ENCODE measurements around the gene TBL1XR1. TPM values are rescaled to one million over a fixed set of nuclear protein-coding genes. Genes with fewer than 3 reads are reported as not detected.

The TBL1XR1 gene
- total and polyA plus RNA-seq, 2 of the 4 experiments (the other 2 are of a cell fraction), result 25.2 to 170 TPM

DNA sequence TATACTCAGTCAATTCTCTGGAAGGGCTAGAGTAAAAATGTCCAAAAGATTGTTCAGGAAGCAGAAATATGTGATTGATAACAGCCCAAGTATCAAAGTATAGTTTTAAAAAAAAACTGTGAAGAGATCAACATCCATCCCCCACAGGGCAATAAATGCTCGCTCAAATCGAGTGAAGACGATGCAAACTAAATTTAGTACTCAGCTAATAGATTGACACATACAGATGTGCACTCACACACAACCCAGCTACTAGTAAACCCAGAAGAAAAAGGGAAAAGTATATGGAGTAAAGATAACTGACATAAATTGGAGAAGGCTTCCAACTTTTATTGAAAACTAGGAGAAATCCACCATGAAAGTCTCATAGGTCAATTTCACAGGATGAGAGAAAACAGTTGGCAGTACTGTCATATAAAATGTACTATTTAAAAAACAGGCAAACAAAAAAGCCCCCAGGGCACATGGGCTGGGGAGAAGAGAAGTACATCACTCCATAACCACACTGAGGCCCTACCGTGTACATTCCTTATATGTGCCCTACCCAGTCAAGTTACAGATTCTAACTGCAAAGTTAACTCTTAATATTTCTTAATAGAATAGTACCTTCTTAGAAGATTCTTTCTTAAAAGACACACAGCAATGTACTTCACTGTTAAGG lies 125.7 kb downstream of the TBL1XR1 start:
- H4K91ac ChIP-seq (ENCODE audit: insufficient read depth, low read depth, low read length), result no peak overlapping the region
- TF ChIP-seq, protein P1, sequence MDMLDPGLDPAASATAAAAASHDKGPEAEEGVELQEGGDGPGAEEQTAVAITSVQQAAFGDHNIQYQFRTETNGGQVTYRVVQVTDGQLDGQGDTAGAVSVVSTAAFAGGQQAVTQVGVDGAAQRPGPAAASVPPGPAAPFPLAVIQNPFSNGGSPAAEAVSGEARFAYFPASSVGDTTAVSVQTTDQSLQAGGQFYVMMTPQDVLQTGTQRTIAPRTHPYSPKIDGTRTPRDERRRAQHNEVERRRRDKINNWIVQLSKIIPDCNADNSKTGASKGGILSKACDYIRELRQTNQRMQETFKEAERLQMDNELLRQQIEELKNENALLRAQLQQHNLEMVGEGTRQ (IDR thresholded peaks at IDR 0.05; ENCODE audit: low read depth, low read length), result no peak
- no peak for TF ChIP-seq CHD1 (IDR thresholded peaks at IDR 0.05; ENCODE audit: low read depth, low read length)
- no peak for TF ChIP-seq MXI1 (IDR thresholded peaks at IDR 0.05; ENCODE audit: borderline replicate concordance, low read depth, low read length)
- no peak for TF ChIP-seq NFE2L2 (IDR thresholded peaks at IDR 0.05; ENCODE audit: low read depth, low read length)
- no peak for TF ChIP-seq MAZ (IDR thresholded peaks at IDR 0.05; ENCODE audit: borderline replicate concordance, low read depth, low read length)
- no peak for TF ChIP-seq BHLHE40 (IDR thresholded peaks at IDR 0.05; ENCODE audit: low read depth, low read length)
- no peak for TF ChIP-seq CEBPB (IDR thresholded peaks at IDR 0.05; ENCODE audit: low read depth, low read length)
- TF ChIP-seq SMC3 (IDR thresholded peaks at IDR 0.05; ENCODE audit: low read depth, low read length), result no peak
- TF ChIP-seq RAD21 (IDR thresholded peaks at IDR 0.05; ENCODE audit: low read length), result no peak
- no peak for TF ChIP-seq MAFK (IDR thresholded peaks at IDR 0.05; ENCODE audit: low read depth, low read length)
- no peak for TF ChIP-seq RFX5 (IDR thresholded peaks at IDR 0.05; ENCODE audit: low read depth, low read length)
- TF ChIP-seq RCOR1 (IDR thresholded peaks at IDR 0.05; ENCODE audit: insufficient replicate concordance, low read length), result no peak
- TF ChIP-seq POLR2A (IDR thresholded peaks at IDR 0.05; ENCODE audit: low read depth, low read length), result no peak
- no peak for TF ChIP-seq FOS (IDR thresholded peaks at IDR 0.05; ENCODE audit: low read depth, low read length)
- TF ChIP-seq, protein P2, sequence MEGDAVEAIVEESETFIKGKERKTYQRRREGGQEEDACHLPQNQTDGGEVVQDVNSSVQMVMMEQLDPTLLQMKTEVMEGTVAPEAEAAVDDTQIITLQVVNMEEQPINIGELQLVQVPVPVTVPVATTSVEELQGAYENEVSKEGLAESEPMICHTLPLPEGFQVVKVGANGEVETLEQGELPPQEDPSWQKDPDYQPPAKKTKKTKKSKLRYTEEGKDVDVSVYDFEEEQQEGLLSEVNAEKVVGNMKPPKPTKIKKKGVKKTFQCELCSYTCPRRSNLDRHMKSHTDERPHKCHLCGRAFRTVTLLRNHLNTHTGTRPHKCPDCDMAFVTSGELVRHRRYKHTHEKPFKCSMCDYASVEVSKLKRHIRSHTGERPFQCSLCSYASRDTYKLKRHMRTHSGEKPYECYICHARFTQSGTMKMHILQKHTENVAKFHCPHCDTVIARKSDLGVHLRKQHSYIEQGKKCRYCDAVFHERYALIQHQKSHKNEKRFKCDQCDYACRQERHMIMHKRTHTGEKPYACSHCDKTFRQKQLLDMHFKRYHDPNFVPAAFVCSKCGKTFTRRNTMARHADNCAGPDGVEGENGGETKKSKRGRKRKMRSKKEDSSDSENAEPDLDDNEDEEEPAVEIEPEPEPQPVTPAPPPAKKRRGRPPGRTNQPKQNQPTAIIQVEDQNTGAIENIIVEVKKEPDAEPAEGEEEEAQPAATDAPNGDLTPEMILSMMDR (conservative IDR thresholded peaks at IDR 0.05; ENCODE audit: low read depth, low read length), result no peak
- TF ChIP-seq, protein P3, sequence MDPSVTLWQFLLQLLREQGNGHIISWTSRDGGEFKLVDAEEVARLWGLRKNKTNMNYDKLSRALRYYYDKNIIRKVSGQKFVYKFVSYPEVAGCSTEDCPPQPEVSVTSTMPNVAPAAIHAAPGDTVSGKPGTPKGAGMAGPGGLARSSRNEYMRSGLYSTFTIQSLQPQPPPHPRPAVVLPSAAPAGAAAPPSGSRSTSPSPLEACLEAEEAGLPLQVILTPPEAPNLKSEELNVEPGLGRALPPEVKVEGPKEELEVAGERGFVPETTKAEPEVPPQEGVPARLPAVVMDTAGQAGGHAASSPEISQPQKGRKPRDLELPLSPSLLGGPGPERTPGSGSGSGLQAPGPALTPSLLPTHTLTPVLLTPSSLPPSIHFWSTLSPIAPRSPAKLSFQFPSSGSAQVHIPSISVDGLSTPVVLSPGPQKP (IDR thresholded peaks at IDR 0.05; ENCODE audit: borderline replicate concordance, low read depth, low read length), result no peak
- no peak overlapping the region for H3K27ac ChIP-seq (ENCODE audit: insufficient read depth, low read length)
- H3K4me3 ChIP-seq (ENCODE audit: insufficient read depth, low read depth, low read length), result no peak overlapping the region
- H3K9me1 ChIP-seq (ENCODE audit: insufficient read depth, low read length), result peaks cover 2% of the 10 kb centered on the region
- no peak overlapping the region for H3K9ac ChIP-seq (ENCODE audit: low read depth, low read length)
- H3K23ac ChIP-seq (ENCODE audit: low read depth, low read length), result no peak overlapping the region
- H3K79me1 ChIP-seq (ENCODE audit: low read depth in 1 of 2, low read length in 2 of 2), result peaks cover 35 to 79% of the 10 kb centered on the region in 2 experiments
- WGBS, 2 experiments (ENCODE audit: extremely low coverage in 2 of 2, insufficient read length in 1 of 2), result no CpG with 5 or more reads among the region's 4 CpGs
- 0 out of 2 replicates have a peak, but pooled peaks cover 1% of the 10 kb centered on the region for H3K36me3 ChIP-seq (ENCODE audit: control insufficient read depth, insufficient read depth, low read length)
- H3K18ac ChIP-seq (ENCODE audit: low read depth, low read length), result no peak overlapping the region
- no peak overlapping the region for H3K14ac ChIP-seq (replicated peaks; ENCODE audit: low read depth, low read length)
- no peak overlapping the region for H2AK9ac ChIP-seq (replicated peaks; ENCODE audit: low read depth, low read length, poor library complexity)
- H3K56ac ChIP-seq (ENCODE audit: extremely low read depth, insufficient read depth, low read length), result no peak overlapping the region
- dilution Hi-C loops (cut with HindIII; ENCODE audit: low sequenced_read_pairs, unreplicated experiment) (no loop called here), in situ Hi-C loops (cut with MboI; ENCODE audit: low sequenced_read_pairs) (loop anchor here (25.0 kb wide), 1 partner anchor 1266 kb away; no protein-coding TSS in a partner anchor), intact Hi-C loops (cut with micrococcal nuclease) (loop anchor here (5.0 kb wide), 1 partner anchor 36 kb away; no protein-coding TSS in a partner anchor)
- POLR2A ChIA-PET (ENCODE audit: unreplicated experiment), result no interaction called here
- no TSS peak for BruUV-seq (replicated peaks)
- DNase-seq, result no peak
- H2BK5ac ChIP-seq (ENCODE audit: low read depth, low read length, poor library complexity, severe bottlenecking), result no peak overlapping the region
- H4K8ac ChIP-seq (ENCODE audit: low read depth in 2 of 2, low read length in 2 of 2), result no peak overlapping the region
- H2BK20ac ChIP-seq (ENCODE audit: low read depth, low read length), result no peak overlapping the region
- H2BK120ac ChIP-seq (ENCODE audit: low read depth, low read length), result no peak overlapping the region
- peaks cover 4% of the 10 kb centered on the region; the same call in 1 of the 2 replicates for H3K4me1 ChIP-seq (ENCODE audit: control insufficient read depth, insufficient read depth, low read length)
- H3K4ac ChIP-seq (ENCODE audit: low read depth, low read length), result no peak overlapping the region
- no peak overlapping the region for H4K5ac ChIP-seq (ENCODE audit: low read depth, low read length)
- no peaks in the 10 kb centered on the region for H3K27me3 ChIP-seq (ENCODE audit: control insufficient read depth, insufficient read depth, low read length)
- no peaks in the 10 kb centered on the region for H3K9me3 ChIP-seq (ENCODE audit: control insufficient read depth, insufficient read depth, low read length)
- H2AK5ac ChIP-seq (ENCODE audit: low read depth, low read length), result no peak overlapping the region
- H2AFZ ChIP-seq (replicated peaks; ENCODE audit: low read length, poor library complexity), result no peak overlapping the region
- H3K4me2 ChIP-seq (ENCODE audit: low read depth, low read length), result no peak overlapping the region
- no peak for ATAC-seq (ENCODE audit: low read depth)
- CTCF ChIA-PET, result no interaction called here
- H2BK15ac ChIP-seq (ENCODE audit: low read depth, low read length), result no peak overlapping the region
- H4K20me1 ChIP-seq (ENCODE audit: insufficient read depth, low read length), result peaks cover 58% of the 10 kb centered on the region; the same call in 1 of the 2 replicates

All from IMR-90 (cell line).